GM21447 (cell line): ENCODE data around the gene CTDSPL2.
"Not testable (repeated sequence)": the region's sequence is repeated elsewhere in the genome, so short reads cannot be mapped to it uniquely, and the experiment has no call there.

Experiments
- ATAC-seq: cut with Tn5 transposase; IDR thresholded peaks from one replicate; pipeline ENCODE4 v1.9.1; 2021; ENCODE audit not compliant: unreplicated experiment

The CTDSPL2 gene

GRCh38 chr15:44482090-44482489 is 54.7 kb downstream of the CTDSPL2 start:
- ATAC-seq = no peak

- ATAC-seq = no peak
Measured at GRCh38 chr15:44485880-44486279, 58.5 kb downstream of the CTDSPL2 start.

GRCh38 chr15:44489464-44489863 is 62.0 kb downstream of the CTDSPL2 start:
- ATAC-seq = no peak

- ATAC-seq = no peak
Measured at GRCh38 chr15:44490622-44491021, 63.2 kb downstream of the CTDSPL2 start.

GRCh38 chr15:44492040-44492439 is 64.6 kb downstream of the CTDSPL2 start:
- no peak for ATAC-seq

- no peak for ATAC-seq
Measured at GRCh38 chr15:44492672-44493071, 65.2 kb downstream of the CTDSPL2 start.

GRCh38 chr15:44495562-44495961 is 68.1 kb downstream of the CTDSPL2 start:
- ATAC-seq = no peak

- no peak for ATAC-seq
Measured at GRCh38 chr15:44500555-44500954, 73.1 kb downstream of the CTDSPL2 start.

- ATAC-seq = no peak
Measured at GRCh38 chr15:44501768-44502366, 74.4 kb downstream of the CTDSPL2 start.

- no peak for ATAC-seq
Measured at GRCh38 chr15:44516436-44516835, 89.0 kb downstream of the CTDSPL2 start.

GRCh38 chr15:44519537-44519936 is 92.1 kb downstream of the CTDSPL2 start:
- ATAC-seq = no peak

- ATAC-seq = no peak
Measured at GRCh38 chr15:44525018-44525417, 97.6 kb downstream of the CTDSPL2 start.

GRCh38 chr15:44527241-44527640 is 99.8 kb downstream of the CTDSPL2 start:
- ATAC-seq = no peak

- ATAC-seq = no peak
Measured at GRCh38 chr15:44529864-44530604, 102.6 kb downstream of the CTDSPL2 start.

GRCh38 chr15:44530653-44531052 is 103.2 kb downstream of the CTDSPL2 start:
- ATAC-seq = no peak

- not testable (repeated sequence) for ATAC-seq
Measured at GRCh38 chr15:44532275-44532674, 104.8 kb downstream of the CTDSPL2 start.

GRCh38 chr15:44532689-44533088 is 105.3 kb downstream of the CTDSPL2 start:
- ATAC-seq = no peak

- no peak for ATAC-seq
Measured at GRCh38 chr15:44535092-44535491, 107.7 kb downstream of the CTDSPL2 start.

GRCh38 chr15:44535523-44536301 is 108.3 kb downstream of the CTDSPL2 start:
- no peak for ATAC-seq

GRCh38 chr15:44536302-44536961 is 109.0 kb downstream of the CTDSPL2 start:
- ATAC-seq = peak; percentile 65

GRCh38 chr15:44536962-44537734 is 109.7 kb downstream of the CTDSPL2 start, which contains the start of gene EIF3J:
EIF3J (plus strand) TSS chr15:44537147; CDS start chr15:44537195, 48 bp downstream.
- peak; percentile 88 for ATAC-seq
